Astrocyte (in vitro differentiated cells and primary cell): ENCODE data around the gene MCAT. TPM values are rescaled to one million over a fixed set of nuclear protein-coding genes. Genes with fewer than 3 reads are reported as not detected.

Source experiments
- DNase-seq: peaks from one replicate; pipeline ENCODE4 v3.0.0-alpha.2; 2010; ENCODE audit warnings: low read depth
- FAIRE-seq: peaks from 2 replicates; lab custom pipeline; 2011; peaks lifted over from hg19 to GRCh38; lab: Jason Lieb, UNC
- H2AFZ ChIP-seq: 2 replicates; pipeline ENCODE4 v1.6.0; 2012; ENCODE audit warnings: low read depth, low read length, inconsistent platforms
- H3K27ac ChIP-seq: 2 replicates; pipeline ENCODE4 v1.5.1; 2011; ENCODE audit warnings: low read depth, low read length, inconsistent platforms
- H3K27me3 ChIP-seq: 2 replicates; pipeline ENCODE4 v1.6.0; 2011; ENCODE audit warnings: low read length, inconsistent platforms; ENCODE audit not compliant: insufficient read depth
- H3K36me3 ChIP-seq: 2 replicates; pipeline ENCODE4 v1.5.1; 2011; ENCODE audit warnings: low read length, inconsistent platforms; ENCODE audit not compliant: insufficient read depth
- H3K4me1 ChIP-seq: 2 replicates; pipeline ENCODE4 v1.5.1; 2011; ENCODE audit warnings: low read length, inconsistent platforms; ENCODE audit not compliant: insufficient read depth
- H3K4me2 ChIP-seq: 2 replicates; pipeline ENCODE4 v1.6.0; 2012; ENCODE audit warnings: low read length, inconsistent platforms
- H3K4me3 ChIP-seq: 2 replicates; pipeline ENCODE4 v1.5.1; 2011; ENCODE audit warnings: low read depth, mild to moderate bottlenecking, low read length, inconsistent platforms; ENCODE audit not compliant: insufficient read depth
- H3K79me2 ChIP-seq: 2 replicates; pipeline ENCODE4 v1.6.0; 2012; ENCODE audit warnings: mild to moderate bottlenecking, low read length, inconsistent platforms; ENCODE audit not compliant: insufficient read depth
- H3K9ac ChIP-seq: 2 replicates; pipeline ENCODE4 v1.6.0; 2012; ENCODE audit warnings: mild to moderate bottlenecking, low read length, inconsistent platforms
- H3K9me3 ChIP-seq: 2 replicates; pipeline ENCODE4 v1.5.1; 2012; ENCODE audit warnings: low read depth, mild to moderate bottlenecking, low read length, inconsistent platforms; ENCODE audit not compliant: insufficient read depth
- H4K20me1 ChIP-seq: 2 replicates; pipeline ENCODE4 v1.6.0; 2012; ENCODE audit warnings: low read length, inconsistent platforms; ENCODE audit not compliant: insufficient read depth
- H3K27ac Mint-ChIP-seq: one replicate; pipeline ENCODE4 v1.8.0; 2021; ENCODE audit warnings: mild to moderate bottlenecking, mixed read lengths; ENCODE audit not compliant: unreplicated experiment
- H3K27me3 Mint-ChIP-seq: one replicate; pipeline ENCODE4 v1.8.0; 2021; ENCODE audit warnings: low read depth, mixed read lengths; ENCODE audit not compliant: unreplicated experiment
- H3K36me3 Mint-ChIP-seq: one replicate; pipeline ENCODE4 v1.8.0; 2021; ENCODE audit warnings: low read depth, mixed read lengths; ENCODE audit not compliant: unreplicated experiment
- H3K4me1 Mint-ChIP-seq: one replicate; pipeline ENCODE4 v1.8.0; 2021; ENCODE audit warnings: low read depth, mixed read lengths; ENCODE audit not compliant: unreplicated experiment
- H3K4me3 Mint-ChIP-seq: one replicate; pipeline ENCODE4 v1.8.0; 2021; ENCODE audit warnings: mild to moderate bottlenecking, moderate library complexity, mixed read lengths; ENCODE audit not compliant: unreplicated experiment
- H3K9me3 Mint-ChIP-seq: one replicate; pipeline ENCODE4 v1.8.0; 2021; ENCODE audit warnings: mild to moderate bottlenecking, mixed read lengths; ENCODE audit not compliant: unreplicated experiment
- CTCF ChIP-seq: IDR thresholded peaks from 2 replicates; pipeline ENCODE4 v1.5.1; 2011; ENCODE audit warnings: low read depth, mild to moderate bottlenecking, inconsistent platforms, low read length, moderate library complexity; ENCODE audit not compliant: insufficient read depth
- EZH2 ChIP-seq: IDR thresholded peaks from 2 replicates; pipeline ENCODE4 v1.6.1; 2012; ENCODE audit warnings: mild to moderate bottlenecking, low read length, inconsistent platforms; ENCODE audit not compliant: insufficient read depth
- total RNA-seq: library from RNA; stranded (reverse); gene quantifications from 2 replicates; pipeline ENCODE4 v1.2.1, GENCODE V29; 2021

Gene MCAT
- total RNA-seq, 1 donor from 2014 or later = 15.1 TPM

- Histone ChIP-seq H3K4me3 (no peak overlapping the region), H3K36me3 (no peaks in the 10 kb centered on the region), H3K27ac (no peak overlapping the region), H2AFZ (no peak overlapping the region), H4K20me1 (no peaks in the 10 kb centered on the region), H3K4me2 (no peak overlapping the region), H3K27me3 (no peaks in the 10 kb centered on the region), H3K9ac (no peak overlapping the region), H3K79me2 (no peaks in the 10 kb centered on the region), H3K9me3 (peaks cover 12% of the 10 kb centered on the region), H3K4me1 (no peaks in the 10 kb centered on the region)
- Mint-ChIP-seq H3K4me3 (no peak overlapping the region), H3K36me3 (peaks cover 4% of the 10 kb centered on the region), H3K27me3 (no peaks in the 10 kb centered on the region), H3K9me3 (peaks cover 12% of the 10 kb centered on the region), H3K4me1 (peaks cover 2% of the 10 kb centered on the region), H3K27ac (no peak overlapping the region)
- TF ChIP-seq CTCF (no peak), EZH2 (no peak)
- FAIRE-seq = no peak
- no peak for DNase-seq
These were observed 44.8 kb downstream of the MCAT start for GRCh38 chr22:43098356-43098755.

GRCh38 chr22:43096420-43096819 lies 46.8 kb downstream of the MCAT start:
- Mint-ChIP-seq H3K9me3 (peaks cover 12% of the 10 kb centered on the region), H3K4me1 (peaks cover 2% of the 10 kb centered on the region), H3K36me3 (peaks cover 4% of the 10 kb centered on the region), H3K27ac (no peak overlapping the region), H3K4me3 (no peak overlapping the region), H3K27me3 (no peaks in the 10 kb centered on the region)
- H4K20me1 ChIP-seq = no peaks in the 10 kb centered on the region
- H2AFZ ChIP-seq = no peak overlapping the region
- no peak overlapping the region for H3K4me3 ChIP-seq
- no peak overlapping the region for H3K9ac ChIP-seq
- no peaks in the 10 kb centered on the region for H3K4me1 ChIP-seq
- no peak overlapping the region for H3K4me2 ChIP-seq
- TF ChIP-seq CTCF (no peak), EZH2 (no peak)
- DNase-seq = no peak
- H3K27ac ChIP-seq = no peak overlapping the region
- no peak for FAIRE-seq
- H3K9me3 ChIP-seq = peaks cover 12% of the 10 kb centered on the region
- H3K79me2 ChIP-seq = no peaks in the 10 kb centered on the region
- H3K36me3 ChIP-seq = no peaks in the 10 kb centered on the region
- no peaks in the 10 kb centered on the region for H3K27me3 ChIP-seq

- TF ChIP-seq CTCF = no peak
- no peak for TF ChIP-seq EZH2
- Histone ChIP-seq H3K9ac (no peak overlapping the region), H3K27ac (no peak overlapping the region), H4K20me1 (no peaks in the 10 kb centered on the region), H3K4me1 (no peaks in the 10 kb centered on the region), H3K36me3 (no peaks in the 10 kb centered on the region), H3K4me3 (no peak overlapping the region), H3K4me2 (no peak overlapping the region), H3K9me3 (peaks cover 12% of the 10 kb centered on the region), H3K79me2 (no peaks in the 10 kb centered on the region), H2AFZ (no peak overlapping the region), H3K27me3 (no peaks in the 10 kb centered on the region)
- no peaks in the 10 kb centered on the region for H3K27me3 Mint-ChIP-seq
- no peak for FAIRE-seq
- no peak overlapping the region for H3K27ac Mint-ChIP-seq
- H3K4me3 Mint-ChIP-seq = no peak overlapping the region
- H3K36me3 Mint-ChIP-seq = peaks cover 4% of the 10 kb centered on the region
- DNase-seq = no peak
- H3K9me3 Mint-ChIP-seq = peaks cover 12% of the 10 kb centered on the region
- no peaks in the 10 kb centered on the region for H3K4me1 Mint-ChIP-seq
These were observed 48.6 kb downstream of the MCAT start for GRCh38 chr22:43094551-43094950.
